SK-N-SH (cell line): ENCODE measurements around the gene TFCP2L1.

Source experiments
- EP300 ChIP-seq, 2 experiments: IDR thresholded peaks; 2 replicates each; pipeline versions ENCODE4 v1.4.0 to v1.6.1; 2012; ENCODE audit warnings: borderline replicate concordance in 1 of 2, low read depth in 1 of 2, low read length in 1 of 2
- YY1 ChIP-seq: IDR thresholded peaks from 2 replicates; pipeline ENCODE4 v1.4.0; 2012; ENCODE audit warnings: low read depth, mild to moderate bottlenecking
- TF ChIP-seq, protein P1 (sequence below): fragments of 150-350 bp; IDR thresholded peaks from 2 replicates; pipeline ENCODE4 v1.6.1; 2016; ENCODE audit warnings: mild to moderate bottlenecking, low read depth, low read length
- TF ChIP-seq, protein P2 (sequence below): fragments of 200-600 bp; sonication (generic); IDR thresholded peaks from 2 replicates; pipeline ENCODE4 v1.6.1; 2017; ENCODE audit warnings: antibody characterized with exemption, mild to moderate bottlenecking, moderate library complexity
- TF ChIP-seq, protein P3 (sequence below): IDR thresholded peaks from 2 replicates; pipeline ENCODE4; 2012

DNA sequence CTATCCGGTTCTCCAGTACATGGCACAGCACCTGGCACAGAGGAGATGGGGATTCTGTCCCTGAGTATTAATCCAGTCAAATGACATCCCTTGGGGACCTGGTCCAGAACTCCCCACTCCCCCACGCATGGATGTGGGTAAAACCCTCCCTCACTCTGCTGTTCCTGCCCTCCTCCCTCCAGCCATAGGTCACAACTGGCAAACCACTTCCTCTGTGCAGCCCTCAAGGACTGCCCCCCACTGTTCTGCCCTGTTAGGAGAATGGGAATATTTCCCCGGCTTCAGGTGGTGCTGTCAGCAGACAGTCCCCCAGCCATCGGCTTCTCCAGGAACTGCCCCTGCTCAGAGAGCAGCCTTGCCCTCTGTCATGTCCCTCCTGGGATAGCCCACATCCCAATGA lies 1.5 kb upstream of the TFCP2L1 start:
- TF ChIP-seq, protein P1, sequence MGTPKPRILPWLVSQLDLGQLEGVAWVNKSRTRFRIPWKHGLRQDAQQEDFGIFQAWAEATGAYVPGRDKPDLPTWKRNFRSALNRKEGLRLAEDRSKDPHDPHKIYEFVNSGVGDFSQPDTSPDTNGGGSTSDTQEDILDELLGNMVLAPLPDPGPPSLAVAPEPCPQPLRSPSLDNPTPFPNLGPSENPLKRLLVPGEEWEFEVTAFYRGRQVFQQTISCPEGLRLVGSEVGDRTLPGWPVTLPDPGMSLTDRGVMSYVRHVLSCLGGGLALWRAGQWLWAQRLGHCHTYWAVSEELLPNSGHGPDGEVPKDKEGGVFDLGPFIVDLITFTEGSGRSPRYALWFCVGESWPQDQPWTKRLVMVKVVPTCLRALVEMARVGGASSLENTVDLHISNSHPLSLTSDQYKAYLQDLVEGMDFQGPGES: no peak
- TF ChIP-seq, protein P2, sequence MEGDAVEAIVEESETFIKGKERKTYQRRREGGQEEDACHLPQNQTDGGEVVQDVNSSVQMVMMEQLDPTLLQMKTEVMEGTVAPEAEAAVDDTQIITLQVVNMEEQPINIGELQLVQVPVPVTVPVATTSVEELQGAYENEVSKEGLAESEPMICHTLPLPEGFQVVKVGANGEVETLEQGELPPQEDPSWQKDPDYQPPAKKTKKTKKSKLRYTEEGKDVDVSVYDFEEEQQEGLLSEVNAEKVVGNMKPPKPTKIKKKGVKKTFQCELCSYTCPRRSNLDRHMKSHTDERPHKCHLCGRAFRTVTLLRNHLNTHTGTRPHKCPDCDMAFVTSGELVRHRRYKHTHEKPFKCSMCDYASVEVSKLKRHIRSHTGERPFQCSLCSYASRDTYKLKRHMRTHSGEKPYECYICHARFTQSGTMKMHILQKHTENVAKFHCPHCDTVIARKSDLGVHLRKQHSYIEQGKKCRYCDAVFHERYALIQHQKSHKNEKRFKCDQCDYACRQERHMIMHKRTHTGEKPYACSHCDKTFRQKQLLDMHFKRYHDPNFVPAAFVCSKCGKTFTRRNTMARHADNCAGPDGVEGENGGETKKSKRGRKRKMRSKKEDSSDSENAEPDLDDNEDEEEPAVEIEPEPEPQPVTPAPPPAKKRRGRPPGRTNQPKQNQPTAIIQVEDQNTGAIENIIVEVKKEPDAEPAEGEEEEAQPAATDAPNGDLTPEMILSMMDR: no peak
- TF ChIP-seq, protein P3, sequence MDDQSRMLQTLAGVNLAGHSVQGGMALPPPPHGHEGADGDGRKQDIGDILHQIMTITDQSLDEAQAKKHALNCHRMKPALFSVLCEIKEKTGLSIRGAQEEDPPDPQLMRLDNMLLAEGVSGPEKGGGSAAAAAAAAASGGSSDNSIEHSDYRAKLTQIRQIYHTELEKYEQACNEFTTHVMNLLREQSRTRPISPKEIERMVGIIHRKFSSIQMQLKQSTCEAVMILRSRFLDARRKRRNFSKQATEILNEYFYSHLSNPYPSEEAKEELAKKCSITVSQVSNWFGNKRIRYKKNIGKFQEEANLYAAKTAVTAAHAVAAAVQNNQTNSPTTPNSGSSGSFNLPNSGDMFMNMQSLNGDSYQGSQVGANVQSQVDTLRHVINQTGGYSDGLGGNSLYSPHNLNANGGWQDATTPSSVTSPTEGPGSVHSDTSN: no peak
- no peak for TF ChIP-seq YY1
- no peak for TF ChIP-seq EP300 (IDR thresholded peaks at IDR 0.05; ENCODE audit: borderline replicate concordance in 1 of 2, low read depth in 1 of 2, low read length in 1 of 2)
